ENCODE measurements around the gene EIF3A.

DNA sequence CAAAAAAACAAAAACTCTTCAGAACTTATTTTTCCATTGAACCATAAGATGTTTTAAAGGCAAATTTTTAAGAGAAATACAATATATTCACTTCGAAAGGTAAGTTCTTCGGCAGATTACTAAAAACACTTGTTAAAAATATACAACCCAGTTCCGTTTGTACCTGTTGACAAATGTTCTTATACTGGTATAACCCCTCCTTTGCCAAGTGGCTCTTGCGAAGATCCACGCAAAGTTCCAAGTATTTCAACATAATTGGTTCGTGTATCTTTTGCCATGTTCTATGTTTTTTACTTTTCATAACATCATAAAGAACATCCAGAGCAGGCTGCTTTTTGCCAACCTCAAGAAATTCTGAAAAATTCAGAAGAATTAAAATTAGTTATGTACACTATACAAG lies 7.0 kb downstream of the EIF3A start:
- TF ChIP-seq, protein P1, sequence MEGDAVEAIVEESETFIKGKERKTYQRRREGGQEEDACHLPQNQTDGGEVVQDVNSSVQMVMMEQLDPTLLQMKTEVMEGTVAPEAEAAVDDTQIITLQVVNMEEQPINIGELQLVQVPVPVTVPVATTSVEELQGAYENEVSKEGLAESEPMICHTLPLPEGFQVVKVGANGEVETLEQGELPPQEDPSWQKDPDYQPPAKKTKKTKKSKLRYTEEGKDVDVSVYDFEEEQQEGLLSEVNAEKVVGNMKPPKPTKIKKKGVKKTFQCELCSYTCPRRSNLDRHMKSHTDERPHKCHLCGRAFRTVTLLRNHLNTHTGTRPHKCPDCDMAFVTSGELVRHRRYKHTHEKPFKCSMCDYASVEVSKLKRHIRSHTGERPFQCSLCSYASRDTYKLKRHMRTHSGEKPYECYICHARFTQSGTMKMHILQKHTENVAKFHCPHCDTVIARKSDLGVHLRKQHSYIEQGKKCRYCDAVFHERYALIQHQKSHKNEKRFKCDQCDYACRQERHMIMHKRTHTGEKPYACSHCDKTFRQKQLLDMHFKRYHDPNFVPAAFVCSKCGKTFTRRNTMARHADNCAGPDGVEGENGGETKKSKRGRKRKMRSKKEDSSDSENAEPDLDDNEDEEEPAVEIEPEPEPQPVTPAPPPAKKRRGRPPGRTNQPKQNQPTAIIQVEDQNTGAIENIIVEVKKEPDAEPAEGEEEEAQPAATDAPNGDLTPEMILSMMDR (tag by site-specific recombination; IDR thresholded peaks at IDR 0.05) = no peak
- TF ChIP-seq ZNF624 (tag by site-specific recombination; IDR thresholded peaks at IDR 0.05) = no peak
- TF ChIP-seq ZNF23 (tag by site-specific recombination; IDR thresholded peaks at IDR 0.05; ENCODE audit: borderline replicate concordance) = no peak
- no peak for TF ChIP-seq ZBTB1 (tag by site-specific recombination; IDR thresholded peaks at IDR 0.05)
- TF ChIP-seq SP7 (tag by site-specific recombination; IDR thresholded peaks at IDR 0.05) = no peak
- TF ChIP-seq ZBTB7A (tag by site-specific recombination; IDR thresholded peaks at IDR 0.05; ENCODE audit: low read depth) = no peak

Measured in HEK293 (cell line).